SIG-M5 treated with dmso at 0.1 percent for 504 hours (cell line): ENCODE measurements around the gene FAM43A.

ENCODE experiments used
- DNase-seq: peaks from one replicate; lab custom pipeline; 2025; ENCODE audit not compliant: unreplicated experiment; lab: John Stamatoyannopoulos, UW

Gene FAM43A

GRCh38 chr3:194707147-194707540, 21.5 kb downstream of the FAM43A start:
- no peak for DNase-seq

- DNase-seq = no peak
Observed at GRCh38 chr3:194711286-194711685, 25.6 kb downstream of the FAM43A start.

GRCh38 chr3:194711913-194712312, 26.2 kb downstream of the FAM43A start:
- DNase-seq = no peak

DNA sequence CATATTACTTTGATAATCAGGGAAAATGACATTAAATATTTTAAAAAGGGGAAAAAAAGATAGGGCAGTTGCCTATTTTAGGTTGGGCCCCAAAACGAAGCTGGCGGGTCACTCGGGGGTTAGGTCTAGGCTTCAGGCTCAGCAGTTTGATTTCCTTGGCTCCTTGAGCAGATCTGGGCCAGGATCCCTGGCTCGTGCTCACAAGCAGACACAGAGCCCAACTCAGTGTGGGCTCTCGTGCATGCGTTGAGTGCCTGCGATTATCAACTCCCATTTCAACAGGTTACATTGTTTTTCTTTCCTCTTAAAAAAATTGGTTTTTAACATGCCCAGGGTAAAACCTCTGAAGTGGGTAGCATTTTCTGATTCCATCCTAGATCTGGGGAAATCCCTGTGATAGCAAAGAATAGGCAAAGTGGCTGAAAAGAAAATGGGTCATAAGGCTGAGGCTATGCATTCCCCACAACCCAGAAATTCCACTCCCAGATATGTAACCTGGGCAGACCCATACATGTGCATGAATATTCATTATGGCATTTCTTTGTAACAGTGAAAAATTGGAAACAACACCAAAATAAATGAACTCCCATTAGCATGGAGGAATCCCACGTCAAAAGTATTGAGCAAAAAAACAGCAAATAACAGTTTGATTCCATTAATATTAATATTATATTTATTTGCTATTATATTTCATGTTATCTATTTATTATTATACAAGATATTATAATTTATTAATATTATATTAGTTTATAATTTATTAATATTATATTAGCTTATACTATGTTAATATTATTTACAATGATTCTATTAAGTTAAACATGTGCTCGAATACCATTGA, 27.8 kb downstream of the FAM43A start:
- DNase-seq = no peak

- DNase-seq = no peak
Observed at GRCh38 chr3:194714137-194714455, 28.4 kb downstream of the FAM43A start.

DNA sequence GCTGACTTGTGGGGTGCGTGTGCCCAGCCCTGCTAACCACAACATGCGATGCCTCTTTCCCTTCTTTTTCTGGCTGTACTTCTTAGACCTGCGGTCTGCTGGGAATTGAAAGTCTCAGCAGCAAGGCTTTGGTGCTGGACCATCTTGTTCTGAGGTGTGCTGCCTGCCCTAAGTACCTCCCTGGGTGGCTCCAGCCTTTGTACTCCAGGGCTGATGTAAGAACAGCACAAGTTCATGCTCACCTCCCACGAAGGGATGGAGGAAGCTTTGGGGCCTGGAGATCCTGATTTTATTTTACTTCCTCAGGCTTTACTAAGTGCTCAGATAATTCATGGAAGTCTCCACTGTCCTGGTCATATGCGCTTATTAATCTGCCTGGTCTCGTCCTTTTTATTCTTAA, 28.9 kb downstream of the FAM43A start:
- DNase-seq = no peak

- no peak for DNase-seq
Observed at GRCh38 chr3:194715022-194715800, 29.5 kb downstream of the FAM43A start.

DNA sequence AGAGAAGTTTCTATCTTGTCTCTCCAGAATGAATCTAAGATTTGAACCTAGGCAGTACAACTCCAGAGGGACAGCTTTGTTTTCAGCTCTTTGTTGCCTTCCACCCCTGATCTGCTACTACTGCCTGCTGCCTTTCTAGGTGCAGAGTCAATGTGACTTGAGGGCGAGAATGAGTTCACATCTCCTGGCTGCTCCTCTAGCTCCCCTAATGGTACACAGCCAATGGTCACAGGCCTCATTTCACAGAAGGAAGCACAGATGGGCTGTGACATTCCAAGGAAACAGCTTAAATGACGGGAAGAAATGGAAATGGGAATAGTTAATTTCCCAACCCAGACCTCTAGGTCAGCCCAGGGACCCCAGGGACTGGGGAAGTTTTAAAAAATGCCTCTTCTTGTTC, 32.4 kb downstream of the FAM43A start:
- no peak for DNase-seq

- DNase-seq = no peak
Observed at GRCh38 chr3:194720048-194720447, 34.4 kb downstream of the FAM43A start.

DNA sequence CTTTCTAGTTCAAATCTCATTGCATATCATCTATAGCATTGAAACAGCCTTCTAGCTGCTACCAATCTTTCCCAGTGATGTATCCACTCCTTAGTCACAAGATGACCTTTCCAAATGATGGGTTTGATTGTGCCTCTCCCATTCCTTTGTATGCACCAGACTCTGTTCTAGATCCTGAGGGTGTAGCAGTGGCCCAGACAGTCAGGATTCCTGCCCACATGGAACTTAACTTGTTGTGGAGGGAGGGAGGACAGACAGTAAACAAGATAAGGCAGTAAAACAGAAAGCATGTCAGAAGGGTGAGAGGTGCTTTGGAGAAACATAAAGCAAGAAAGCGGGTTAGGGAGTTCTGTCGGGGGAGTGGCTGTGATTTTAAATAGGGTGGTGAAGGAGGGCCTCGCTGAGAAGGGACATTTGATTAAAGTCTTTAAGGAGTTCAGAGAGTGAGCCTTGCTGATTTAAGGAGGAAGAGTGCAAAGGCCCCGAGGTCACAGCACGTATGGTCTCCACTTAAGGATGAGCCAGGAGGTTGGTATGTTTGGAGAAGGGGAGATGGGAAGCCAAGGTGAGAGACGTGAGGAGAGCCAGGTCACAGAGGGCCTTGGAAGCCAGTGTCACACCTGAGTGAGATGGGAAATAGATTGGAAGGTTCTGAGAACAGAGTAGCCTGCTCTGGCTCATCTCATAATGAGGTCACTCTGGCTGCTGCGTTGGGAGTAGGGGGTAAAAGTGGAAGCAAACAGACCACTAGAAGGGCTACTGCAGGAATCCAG, 38.3 kb downstream of the FAM43A start:
- no peak for DNase-seq

DNA sequence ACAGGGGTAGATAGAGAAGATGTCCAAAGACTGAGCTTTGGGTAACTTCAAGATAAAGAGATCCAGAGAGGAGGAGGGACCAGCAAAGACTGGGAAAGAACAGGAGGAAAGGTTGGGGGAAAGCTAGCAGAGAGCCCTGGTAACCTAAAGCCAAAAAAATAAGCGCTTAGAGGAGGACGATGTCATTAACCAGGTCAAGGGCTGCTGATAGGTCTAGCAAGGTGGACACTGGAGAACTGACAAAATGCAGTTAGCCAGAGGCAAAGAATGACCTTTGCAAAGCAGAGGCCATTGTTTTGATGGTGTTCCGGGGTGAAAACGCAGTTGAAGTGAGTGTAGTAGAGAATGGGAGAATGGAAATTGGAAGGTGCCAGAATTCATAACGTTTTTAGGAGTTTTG, 39.7 kb downstream of the FAM43A start:
- DNase-seq = no peak

DNA sequence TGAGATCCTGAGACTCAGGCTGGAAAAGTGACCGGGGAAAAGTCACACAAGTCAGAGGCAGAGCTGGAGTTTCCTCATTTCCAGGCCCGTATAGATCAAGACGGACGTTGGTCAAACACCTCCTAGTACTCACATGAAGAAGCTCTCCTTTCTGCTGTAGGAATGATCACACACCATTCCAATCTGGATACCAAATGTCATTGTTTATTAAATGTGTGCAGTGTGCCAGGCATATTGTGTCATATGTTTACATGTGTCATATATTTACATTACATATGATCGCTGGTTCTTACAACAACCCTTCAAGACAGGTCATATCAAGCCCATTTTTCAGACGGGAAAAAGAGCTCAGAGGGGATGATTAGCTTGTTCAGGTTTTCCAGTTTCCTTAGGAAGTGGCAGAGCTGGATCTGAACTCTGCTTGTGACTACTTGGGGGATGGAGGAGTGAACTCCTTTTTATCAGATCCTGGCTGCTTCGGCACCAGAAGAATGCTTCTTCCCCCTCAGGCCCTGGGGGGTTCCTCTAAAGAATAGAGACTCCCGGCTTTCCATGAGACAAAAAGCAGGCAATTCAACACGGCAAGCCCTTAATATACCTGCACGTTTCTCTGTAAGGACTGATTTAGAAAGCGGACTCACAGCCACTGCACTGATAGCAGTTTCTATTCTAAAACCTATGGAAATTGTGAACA, 41.9 kb downstream of the FAM43A start:
- DNase-seq = no peak

GRCh38 chr3:194728986-194729385, 43.3 kb downstream of the FAM43A start:
- DNase-seq = no peak

GRCh38 chr3:194730365-194730764, 44.7 kb downstream of the FAM43A start:
- DNase-seq = peak; percentile 35

- DNase-seq = no peak
Observed at GRCh38 chr3:194731506-194732073, 45.9 kb downstream of the FAM43A start.

- DNase-seq = no peak
Observed at GRCh38 chr3:194732617-194733016, 46.9 kb downstream of the FAM43A start.

GRCh38 chr3:194736277-194736895, 50.7 kb downstream of the FAM43A start:
- peak; percentile 80 for DNase-seq

DNA sequence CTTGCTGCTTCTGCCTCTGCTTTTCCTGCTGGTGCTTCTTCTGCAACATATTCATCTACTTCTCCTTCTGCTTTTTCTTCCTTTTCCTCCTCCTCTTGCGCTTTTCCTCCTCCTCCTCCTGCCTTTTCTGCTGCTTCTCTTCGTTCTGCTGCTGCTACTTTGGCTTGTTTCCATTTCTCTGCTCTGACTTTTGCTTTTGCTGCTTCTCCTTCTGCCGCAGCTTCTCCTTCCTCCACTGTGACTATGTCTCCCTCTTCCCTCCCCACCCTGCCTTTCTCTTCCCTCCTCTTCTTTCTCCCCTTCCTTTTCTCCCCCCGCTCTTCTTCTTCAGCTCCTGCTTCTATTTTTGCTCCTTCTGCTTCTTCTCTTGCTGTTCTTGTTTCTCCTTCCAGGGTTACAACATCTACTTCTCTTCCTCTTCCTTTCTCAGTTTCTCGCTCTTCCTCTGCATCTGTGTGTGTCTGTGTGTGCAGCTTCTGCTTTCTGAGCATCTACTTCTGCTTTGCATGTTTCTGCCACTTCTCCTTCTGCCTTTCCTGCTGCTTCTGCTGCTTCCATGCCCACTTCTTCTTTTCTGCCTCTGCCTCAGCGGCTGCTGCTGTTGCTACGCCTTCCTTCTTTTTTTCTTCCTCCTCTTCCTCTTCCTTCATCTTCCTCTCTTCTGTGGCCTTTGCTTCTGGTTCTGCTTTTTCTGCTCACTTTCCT, 51.4 kb downstream of the FAM43A start:
- DNase-seq = peak; percentile 98
